Activated CD8-positive, alpha-beta T cell treated with anti-CD3 and anti-CD28 coated beads for 36 hours (primary cell): ENCODE measurements around the gene SEMA7A. TPM values are rescaled to one million over a fixed set of nuclear protein-coding genes. Genes with fewer than 3 reads are reported as not detected.

ENCODE experiments used
- ATAC-seq: fragments of 200-7000 bp; cut with Tn5 transposase; one replicate; pipeline ENCODE4 v1.10.0; 2021; ENCODE audit warnings: mild to moderate bottlenecking, moderate library complexity
- CTCF ChIA-PET: fragments of 350-600 bp; sonication (Branson Sonifier 250); formaldehyde crosslinking; loops from one replicate; lab custom pipeline; 2021; ENCODE audit warnings: antibody characterized with exemption; lab: Charles Lee
- POLR2A ChIA-PET: fragments of 350-600 bp; sonication (Branson Sonifier 250); formaldehyde crosslinking; loops from one replicate; lab custom pipeline; 2021; ENCODE audit warnings: antibody characterized with exemption; lab: Charles Lee
- DNase-seq: peaks from one replicate; pipeline ENCODE4 v3.0.0-alpha.2; 2020
- H3K27ac Mint-ChIP-seq: one replicate; pipeline ENCODE4 v1.8.0; 2021; ENCODE audit warnings: mild to moderate bottlenecking, mixed read lengths
- H3K27me3 Mint-ChIP-seq: one replicate; pipeline ENCODE4 v1.8.0; 2021; ENCODE audit warnings: mixed read lengths
- H3K36me3 Mint-ChIP-seq: one replicate; pipeline ENCODE4 v1.8.0; 2021; ENCODE audit warnings: low read depth, mixed read lengths
- H3K4me1 Mint-ChIP-seq: one replicate; pipeline ENCODE4 v1.8.0; 2021; ENCODE audit warnings: low read depth, mixed read lengths
- H3K4me3 Mint-ChIP-seq: one replicate; pipeline ENCODE4 v1.8.0; 2021; ENCODE audit warnings: mild to moderate bottlenecking, moderate library complexity, mixed read lengths
- H3K9me3 Mint-ChIP-seq: one replicate; pipeline ENCODE4 v1.8.0; 2021; ENCODE audit warnings: mixed read lengths
- CTCF ChIP-seq: fragments of 200-600 bp; IDR thresholded peaks from one replicate; pipeline ENCODE4 v1.8.0; 2022; ENCODE audit warnings: antibody characterized with exemption, mild to moderate bottlenecking
- intact Hi-C: fragments of 100-400 bp; cut with micrococcal nuclease; formaldehyde crosslinking; loops from one replicate; pipeline ENCODE4 v1.10.0; 2022
- total RNA-seq, 2 experiments: library from RNA; stranded (reverse); gene quantifications; one replicate each; pipeline ENCODE4 v1.2.3, GENCODE V29; 2021

Gene SEMA7A
- total RNA-seq, 2 experiments from 2014 or later, result 62.4 TPM

DNA sequence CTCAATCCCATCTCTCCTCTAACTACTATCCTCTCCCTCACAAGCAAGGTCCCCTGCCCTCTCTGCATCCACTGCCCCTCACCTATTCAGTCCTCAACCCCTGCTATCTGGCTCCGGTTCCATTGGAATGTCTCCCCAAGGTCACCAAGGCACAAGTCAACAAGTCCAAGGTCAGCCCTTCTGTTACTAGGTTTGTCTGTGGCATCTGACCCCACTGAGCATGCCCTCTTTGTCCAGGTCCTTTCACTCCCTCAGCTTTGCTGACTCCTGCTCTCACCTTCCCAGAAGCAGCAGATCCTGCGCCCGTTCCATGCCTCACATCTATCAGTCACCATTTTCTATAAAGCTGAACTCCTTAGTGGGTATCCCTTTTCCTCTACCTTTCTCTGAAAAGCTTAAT, 8.3 kb upstream of the SEMA7A start:
- Mint-ChIP-seq H3K9me3 (no peaks in the 10 kb centered on the region), H3K4me1 (peaks cover 8% of the 10 kb centered on the region), H3K4me3 (no peak overlapping the region), H3K36me3 (no peaks in the 10 kb centered on the region), H3K27me3 (no peaks in the 10 kb centered on the region), H3K27ac (no peak overlapping the region)
- ChIA-PET POLR2A (interaction anchor here (0.6 to 2.9 kb wide), 7 partner anchors 11 to 99 kb away, joined by 3 to 11 read pairs (median 9); partner anchors contain the start of genes ARID3B and UBL7), CTCF (interaction anchor here (0.8 to 38.4 kb wide), 6 partner anchors 10 to 63 kb away, joined by 3 to 840 read pairs (median 4); partner anchors contain the start of gene UBL7)
- intact Hi-C loops, result no loop called here
- TF ChIP-seq CTCF, result no peak
- ATAC-seq (no peak), DNase-seq (no peak)

GRCh38 chr15:74441248-74441941, 7.6 kb upstream of the SEMA7A start:
- no peaks in the 10 kb centered on the region for H3K27me3 Mint-ChIP-seq

DNA sequence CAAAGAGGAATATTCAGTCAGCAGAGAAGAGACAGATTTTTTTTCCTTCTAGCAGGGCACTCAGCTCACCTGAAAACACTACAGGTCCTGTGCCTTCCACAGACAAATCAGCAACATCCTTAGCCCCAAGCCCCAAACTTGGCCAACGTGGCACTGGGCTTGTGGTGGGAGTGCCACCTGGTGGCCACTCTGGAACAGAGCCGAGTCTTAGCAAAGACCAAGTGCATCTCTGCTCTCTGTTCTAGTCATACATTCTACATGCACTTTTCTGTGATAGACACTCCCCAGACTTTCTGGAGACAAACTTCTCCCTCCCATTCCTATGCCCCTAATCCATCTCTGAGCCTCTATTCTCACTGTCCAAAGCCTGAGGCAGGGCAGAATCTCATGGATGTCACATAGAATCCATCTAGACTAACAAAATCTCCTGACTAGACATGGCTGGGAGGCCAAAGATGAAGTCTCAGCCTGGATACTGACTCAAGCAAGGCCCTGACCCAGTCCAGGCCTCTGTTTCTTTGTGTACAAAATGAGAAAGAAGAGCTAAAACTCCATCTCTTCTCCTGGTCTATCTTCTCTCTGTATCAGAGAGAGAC, 5.1 kb upstream of the SEMA7A start:
- H3K9me3 Mint-ChIP-seq, result no peaks in the 10 kb centered on the region
- intact Hi-C loops, result loop anchor here (1.0 to 2.0 kb wide), 2 partner anchors 57 to 64 kb away; no protein-coding TSS in a partner anchor
- ChIA-PET CTCF (interaction anchor here (0.6 to 38.4 kb wide), 25 partner anchors 9 to 487 kb away, joined by 3 to 840 read pairs (median 5); partner anchors contain the start of gene UBL7), POLR2A (interaction anchor here (0.6 to 1.5 kb wide), 6 partner anchors 24 to 107 kb away, joined by 3 to 6 read pairs (median 3); partner anchors contain the start of gene ARID3B)
- peak; percentile 87 for TF ChIP-seq CTCF
- peak; percentile 78 for ATAC-seq
- no peaks in the 10 kb centered on the region for H3K27me3 Mint-ChIP-seq
- H3K27ac Mint-ChIP-seq, result no peak overlapping the region
- peaks cover 32% of the 10 kb centered on the region for H3K4me1 Mint-ChIP-seq
- peak; percentile 88 for DNase-seq
- no peaks in the 10 kb centered on the region for H3K36me3 Mint-ChIP-seq
- no peak overlapping the region for H3K4me3 Mint-ChIP-seq

More at GRCh38 chr15:74441248-74441941, 7.6 kb upstream of the SEMA7A start:
- Mint-ChIP-seq H3K4me1 (peaks cover 10% of the 10 kb centered on the region), H3K9me3 (no peaks in the 10 kb centered on the region), H3K36me3 (no peaks in the 10 kb centered on the region), H3K4me3 (no peak overlapping the region), H3K27ac (no peak overlapping the region)
- DNase-seq, result no peak
- CTCF ChIA-PET, result interaction anchor here (0.8 to 38.4 kb wide), 6 partner anchors 9 to 327 kb away, joined by 3 to 840 read pairs (median 4); partner anchors contain the start of gene UBL7
- intact Hi-C loops, result no loop called here
- no peak for TF ChIP-seq CTCF
- POLR2A ChIA-PET, result interaction anchor here (0.6 to 2.9 kb wide), 4 partner anchors 12 to 62 kb away, joined by 3 to 11 read pairs (median 9); partner anchors contain the start of gene UBL7
- no peak for ATAC-seq

GRCh38 chr15:74438206-74438605, 4.4 kb upstream of the SEMA7A start:
- POLR2A ChIA-PET, result interaction anchor here (0.6 to 1.5 kb wide), 4 partner anchors 35 to 108 kb away, joined by 3 to 6 read pairs (median 4); no protein-coding TSS in a partner anchor
- intact Hi-C loops, result loop anchor here (1.0 to 2.0 kb wide), 2 partner anchors 56 to 63 kb away; no protein-coding TSS in a partner anchor
- CTCF ChIA-PET, result interaction anchor here (0.6 to 38.4 kb wide), 15 partner anchors 8 to 487 kb away, joined by 3 to 840 read pairs (median 4); partner anchors contain the start of gene UBL7
- Mint-ChIP-seq H3K36me3 (no peaks in the 10 kb centered on the region), H3K9me3 (no peaks in the 10 kb centered on the region), H3K4me3 (no peak overlapping the region), H3K4me1 (peaks cover 32% of the 10 kb centered on the region), H3K27me3 (no peaks in the 10 kb centered on the region), H3K27ac (peak overlapping the region; percentile 31)
- ATAC-seq (no peak), DNase-seq (no peak)
- TF ChIP-seq CTCF, result no peak
